K562 (cell line): ENCODE data around the gene ID1. TPM values are rescaled to one million over a fixed set of nuclear protein-coding genes. Genes with fewer than 3 reads are reported as not detected.

Experiments used
- ATAC-seq: fragments of 200-7000 bp; cut with Tn5 transposase; 3 replicates; pipeline ENCODE4 v1.9.1; 2020; ENCODE audit warnings: moderate library complexity
- BruUV-seq: library from RNA; stranded (reverse); fragments of 400-500 nt; replicated peaks from 2 replicates; lab custom pipeline; 2021; lab: Mats Ljungman, UMichigan
- CTCF ChIA-PET: fragments of 300-600 bp; formaldehyde crosslinking; extraction: SDS; loops from one replicate; lab custom pipeline; 2021; ENCODE audit warnings: low intra/inter-chr PET ratio; lab: Yijun Ruan, JAX
- POLR2A ChIA-PET: fragments of 300-600, 350-650 bp; sonication (Branson Sonifier 250); formaldehyde crosslinking; extraction: SDS; loops from one replicate; lab custom pipeline; 2021; ENCODE audit warnings: antibody characterized with exemption, inconsistent platforms; lab: Yijun Ruan, JAX
- DNase-seq, 4 experiments: peaks; one replicate each; pipeline versions ENCODE4 v3.0.0 to v3.0.0-alpha.2; 2011 to 2018; ENCODE audit warnings: low spot score in 3 of 4, mixed read lengths in 3 of 4; ENCODE audit errors: extremely low read depth in 1 of 4
- FAIRE-seq: peaks from 2 replicates; lab custom pipeline; 2011; peaks lifted over from hg19 to GRCh38; lab: Jason Lieb, UNC
- H2AFZ ChIP-seq: 2 replicates; pipeline ENCODE4 v1.6.0; 2011; ENCODE audit warnings: low read depth, low read length, control low read depth, inconsistent platforms
- H3K27ac ChIP-seq: fragments of 200-600 bp; 3 replicates; pipeline ENCODE4 v1.8.0; 2011; ENCODE audit warnings: low read depth, mild to moderate bottlenecking, control low read depth, inconsistent platforms, low read length, moderate library complexity, mixed read lengths; ENCODE audit errors: extremely low read depth
- H3K27me3 ChIP-seq, 2 experiments: fragments of 300-600 bp in 1 of 2; 2 replicates in 1 of 2; 3 replicates in 1 of 2; pipeline versions ENCODE4 v1.6.0 to v1.8.0; 2011; ENCODE audit warnings: inconsistent platforms in 2 of 2, low read length in 2 of 2, mild to moderate bottlenecking in 1 of 2, mixed read lengths in 1 of 2, moderate library complexity in 1 of 2; ENCODE audit not compliant: control insufficient read depth in 2 of 2, insufficient read depth in 2 of 2
- H3K36me3 ChIP-seq: fragments of 300-600 bp; 3 replicates; pipeline ENCODE4 v1.8.0; 2011; ENCODE audit warnings: mild to moderate bottlenecking, low read length, inconsistent platforms; ENCODE audit not compliant: control insufficient read depth, insufficient read depth
- H3K4me1 ChIP-seq, 2 experiments: fragments of 200-600 bp in 1 of 2; replicated peaks in 1 of 2; 2 replicates in 1 of 2; 3 replicates in 1 of 2; pipeline versions ENCODE4 v1.5.1 to v1.8.0; 2011; ENCODE audit warnings: inconsistent platforms in 2 of 2, low read length in 2 of 2, mild to moderate bottlenecking in 1 of 2, mixed read lengths in 1 of 2, moderate library complexity in 1 of 2; ENCODE audit not compliant: control insufficient read depth in 2 of 2, insufficient read depth in 2 of 2
- H3K4me2 ChIP-seq: 2 replicates; pipeline ENCODE4 v1.6.1; 2011; ENCODE audit warnings: low read length, control low read depth, inconsistent platforms, mixed read lengths; ENCODE audit not compliant: insufficient read depth
- H3K4me3 ChIP-seq: fragments of 200-600 bp; sonication (generic), shearing (Covaris generic); 2 replicates; pipeline ENCODE4 v1.5.1; 2016; ENCODE audit warnings: control low read depth, inconsistent platforms
- H3K79me2 ChIP-seq: fragments of 200-600 bp; 3 replicates; pipeline ENCODE4 v1.8.0; 2011; ENCODE audit warnings: low read length, inconsistent platforms; ENCODE audit not compliant: control insufficient read depth, insufficient read depth
- H3K9ac ChIP-seq, 2 experiments: 2 replicates each; pipeline versions ENCODE4 v1.6.0 to v1.6.1; 2011; ENCODE audit warnings: low read depth in 2 of 2, low read length in 2 of 2, control low read depth in 1 of 2, inconsistent platforms in 1 of 2, mild to moderate bottlenecking in 1 of 2, mixed read lengths in 1 of 2; ENCODE audit not compliant: insufficient read depth in 1 of 2
- H3K9me1 ChIP-seq: one replicate; pipeline ENCODE4 v1.6.0; 2011; ENCODE audit warnings: inconsistent platforms, mild to moderate bottlenecking, low read length, moderate library complexity; ENCODE audit not compliant: control insufficient read depth, insufficient read depth
- H3K9me3 ChIP-seq: replicated peaks from 2 replicates; pipeline ENCODE4 v1.5.1; 2011; ENCODE audit warnings: low read depth, low read length, inconsistent platforms; ENCODE audit not compliant: control insufficient read depth, insufficient read depth
- H4K20me1 ChIP-seq: replicated peaks from 2 replicates; pipeline ENCODE4 v1.6.1; 2011; ENCODE audit warnings: low read length, inconsistent platforms, mixed read lengths; ENCODE audit not compliant: control insufficient read depth, insufficient read depth
- NFIC ChIP-seq: fragments of 450-650 bp; IDR thresholded peaks from 2 replicates; pipeline ENCODE4 v1.6.1; 2017; ENCODE audit warnings: mild to moderate bottlenecking, inconsistent platforms
- WGBS: fragments of 100-300 bp; shearing (Covaris generic); methylation state at CpG from one replicate; pipeline ENCODE4 v1.1.6; 2016; ENCODE audit warnings: low coverage, mixed read lengths; ENCODE audit not compliant: insufficient coverage; ENCODE audit errors: missing lambda C conversion rate; 5-methylcytosine and 5-hydroxymethylcytosine counted together
- in situ Hi-C: fragments of 300-500 bp; cut with MboI; formaldehyde crosslinking; loops from 4 replicates; pipeline ENCODE4 v1.15.0; 2018; ENCODE audit warnings: inconsistent platforms, mixed read lengths
- intact Hi-C: fragments of 100-400 bp; cut with micrococcal nuclease; formaldehyde crosslinking; loops from 2 replicates; pipeline ENCODE4 v1.14.2; 2022
- polyA plus RNA-seq, 8 experiments: library from polyadenylated mRNA; depleted of rRNA in 4 of 8; stranded (reverse) in 5 of 8; unstranded in 3 of 8; fragments of >200 nt; fragmentation: Nextera tagmentation in 2 of 8; fragmentation: Illumina TruSeq in 1 of 8; extraction: Ambion mirVana in 2 of 8; extraction: Trizol in 1 of 8; gene quantifications; 2 replicates each; pipeline versions ENCODE4 v1.2.1 to v1.2.3, GENCODE V29; 2011 to 2014; ENCODE audit warnings: inconsistent platforms in 1 of 8, missing spikeins in 1 of 8
- total RNA-seq, 7 experiments: library from RNA; depleted of rRNA in 6 of 7; stranded (reverse); fragments of >200 nt in 6 of 7; fragmentation: Illumina TruSeq in 2 of 7; extraction: Trizol in 2 of 7; gene quantifications; 2 replicates each; pipeline versions ENCODE4 v1.2.1 to v1.2.3, GENCODE V29; 2011 to 2021; ENCODE audit warnings: low replicate concordance in 1 of 7
- TF ChIP-seq, protein P1 (sequence below): sonication (generic); formaldehyde crosslinking; IDR thresholded peaks from 2 replicates; pipeline ENCODE4 v1.9.0; 2022; ENCODE audit warnings: mild to moderate bottlenecking, missing genetic modification reagents

ID1 gene
- total and polyA plus RNA-seq, 9 of the 15 experiments (the other 6 are each of a cell fraction or from before 2014, with no cell fraction given), result 1.4 to 358 (median 65.0) TPM

DNA sequence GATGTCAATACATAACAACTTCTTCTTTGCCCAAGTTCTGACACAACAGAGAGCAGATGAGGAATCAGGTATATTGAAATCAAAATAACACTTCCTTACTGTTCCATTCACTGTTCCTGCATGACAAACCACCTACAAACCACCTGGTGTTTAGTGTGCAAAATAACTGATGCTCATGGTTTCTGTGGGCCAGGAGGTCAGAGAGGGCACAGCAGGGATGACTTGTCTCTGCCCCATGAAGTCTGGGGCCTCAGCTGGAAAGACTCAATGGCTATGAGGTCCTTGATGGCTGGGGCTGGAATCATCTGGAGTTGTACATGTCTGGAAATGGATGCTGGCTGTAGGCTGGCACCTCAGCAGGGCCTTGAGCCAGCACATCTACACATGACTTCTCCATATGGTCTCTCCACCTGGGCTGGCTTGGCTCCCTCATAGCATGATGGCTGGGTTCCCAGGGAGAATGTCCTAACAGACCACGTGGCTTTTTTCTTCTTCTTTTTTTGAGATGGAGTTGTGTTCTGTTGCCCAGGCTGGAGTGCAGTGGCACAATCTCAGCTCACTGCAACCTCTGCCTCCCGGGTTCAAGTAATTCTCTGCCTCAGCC, 25.2 kb downstream of the ID1 start:
- Histone ChIP-seq H3K9me3 (no peaks in the 10 kb centered on the region), H3K9ac (no peak overlapping the region), H3K27me3 (no peaks in the 10 kb centered on the region; a peak in 1 of 5 replicates), H3K36me3 (no peaks in the 10 kb centered on the region), H3K4me3 (no peak overlapping the region), H2AFZ (peak overlapping the region; percentile 66), H3K27ac (no peak overlapping the region), H3K4me2 (no peak overlapping the region), H3K79me2 (no peaks in the 10 kb centered on the region), H3K4me1 (peaks cover 8 to 19% of the 10 kb centered on the region in 2 experiments; a peak in 4 of 5 replicates), H3K9me1 (no peaks in the 10 kb centered on the region), H4K20me1 (no peaks in the 10 kb centered on the region)
- WGBS, result 46% methylated on average over 2 of the region's 2 CpGs
- TF ChIP-seq, protein P1, sequence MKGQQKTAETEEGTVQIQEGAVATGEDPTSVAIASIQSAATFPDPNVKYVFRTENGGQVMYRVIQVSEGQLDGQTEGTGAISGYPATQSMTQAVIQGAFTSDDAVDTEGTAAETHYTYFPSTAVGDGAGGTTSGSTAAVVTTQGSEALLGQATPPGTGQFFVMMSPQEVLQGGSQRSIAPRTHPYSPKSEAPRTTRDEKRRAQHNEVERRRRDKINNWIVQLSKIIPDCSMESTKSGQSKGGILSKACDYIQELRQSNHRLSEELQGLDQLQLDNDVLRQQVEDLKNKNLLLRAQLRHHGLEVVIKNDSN, result 0 out of 2 replicates have a peak, but pooled peaks have one; percentile 12
- no peak for TF ChIP-seq NFIC
- ChIA-PET POLR2A (interaction anchor here (0.6 to 1.6 kb wide), 2 partner anchors 46 to 109 kb away, joined by 5 to 6 read pairs; partner anchors contain the start of gene TPX2), CTCF (no interaction called here)
- in situ Hi-C loops, result loop anchor here (5.0 kb wide), 1 partner anchor 97 kb away; no protein-coding TSS in a partner anchor
- no peak for DNase-seq
- intact Hi-C loops, result loop anchor here (10.0 kb wide), 1 partner anchor 165 kb away; no protein-coding TSS in a partner anchor
- no TSS peak for BruUV-seq
- ATAC-seq, result no peak
- no peak for FAIRE-seq
